Gastroesophageal sphincter (tissue), 4 donors: ENCODE measurements around the gene IFTAP. TPM values are rescaled to one million over a fixed set of nuclear protein-coding genes. Genes with fewer than 3 reads are reported as not detected.

Experiments
- ATAC-seq: fragments of 150-250 bp; one replicate; pipeline ENCODE4 v1.9.1; 2016; ENCODE audit warnings: mild to moderate bottlenecking, moderate library complexity
- H3K27ac ChIP-seq, 4 donors: fragments of 200-600 bp; sonication (generic) in 3 of 4; 1 replicate in 3 of 4; 2 replicates in 1 of 4; pipeline ENCODE4 v1.5.1; 2016 to 2019
- H3K27me3 ChIP-seq: fragments of 200-600 bp; sonication (generic); one replicate; pipeline ENCODE4 v1.5.1; 2019
- H3K36me3 ChIP-seq, 2 donors: fragments of 200-600 bp; sonication (generic); one replicate each; pipeline ENCODE4 v1.5.1; 2019; ENCODE audit warnings: control low read depth in 1 of 2
- H3K4me1 ChIP-seq, 3 donors: fragments of 200-600 bp; sonication (generic); 1 replicate in 2 of 3; 2 replicates in 1 of 3; pipeline ENCODE4 v1.5.1; 2016 to 2019; ENCODE audit warnings: control low read depth in 2 of 3
- H3K4me3 ChIP-seq, 2 donors: fragments of 200-600 bp; sonication (generic); one replicate each; pipeline ENCODE4 v1.5.1; 2019; ENCODE audit warnings: mild to moderate bottlenecking in 1 of 2, moderate library complexity in 1 of 2
- H3K9me3 ChIP-seq, 3 donors: fragments of 200-600 bp; sonication (generic); one replicate each; pipeline ENCODE4 v1.5.1; 2017 to 2019; ENCODE audit warnings: control low read depth in 2 of 3
- EP300 ChIP-seq: sonication (generic); formaldehyde crosslinking; IDR thresholded peaks from one replicate; pipeline ENCODE4 v1.6.1; 2017; ENCODE audit warnings: antibody characterized with exemption, mild to moderate bottlenecking
- POLR2A ChIP-seq, 2 donors: fragments of 450-650 bp; IDR thresholded peaks; one replicate each; pipeline ENCODE4 v1.6.1; 2017; ENCODE audit warnings: antibody characterized with exemption in 2 of 2, mild to moderate bottlenecking in 2 of 2, moderate library complexity in 1 of 2
- POLR2AphosphoS5 ChIP-seq: sonication (generic); formaldehyde crosslinking; IDR thresholded peaks from one replicate; pipeline ENCODE4 v1.6.1; 2017; ENCODE audit warnings: antibody characterized with exemption
- WGBS, 2 donors: methylation state at CpG; one replicate each; pipeline ENCODE4 v1.1.5; 2018; ENCODE audit warnings: low coverage in 1 of 2; 5-methylcytosine and 5-hydroxymethylcytosine counted together
- total RNA-seq, 4 donors: library from RNA; depleted of rRNA; stranded (reverse); fragments of >200 nt; gene quantifications; one replicate each; pipeline ENCODE4 v1.1.0, GENCODE V29; 2016
- TF ChIP-seq, protein P1 (sequence below), 4 experiments: fragments of 200-600 bp in 2 of 4; fragments of 450-650 bp in 2 of 4; sonication (generic) in 1 of 4; IDR thresholded peaks; one replicate each; pipeline ENCODE4 v1.5.1; 2017 to 2019; ENCODE audit warnings: antibody characterized with exemption in 4 of 4, mild to moderate bottlenecking in 2 of 4, moderate library complexity in 2 of 4

IFTAP gene
- total RNA-seq, 4 donors from 2014 or later = 24.8 to 44.5 (median 33.2) TPM

DNA sequence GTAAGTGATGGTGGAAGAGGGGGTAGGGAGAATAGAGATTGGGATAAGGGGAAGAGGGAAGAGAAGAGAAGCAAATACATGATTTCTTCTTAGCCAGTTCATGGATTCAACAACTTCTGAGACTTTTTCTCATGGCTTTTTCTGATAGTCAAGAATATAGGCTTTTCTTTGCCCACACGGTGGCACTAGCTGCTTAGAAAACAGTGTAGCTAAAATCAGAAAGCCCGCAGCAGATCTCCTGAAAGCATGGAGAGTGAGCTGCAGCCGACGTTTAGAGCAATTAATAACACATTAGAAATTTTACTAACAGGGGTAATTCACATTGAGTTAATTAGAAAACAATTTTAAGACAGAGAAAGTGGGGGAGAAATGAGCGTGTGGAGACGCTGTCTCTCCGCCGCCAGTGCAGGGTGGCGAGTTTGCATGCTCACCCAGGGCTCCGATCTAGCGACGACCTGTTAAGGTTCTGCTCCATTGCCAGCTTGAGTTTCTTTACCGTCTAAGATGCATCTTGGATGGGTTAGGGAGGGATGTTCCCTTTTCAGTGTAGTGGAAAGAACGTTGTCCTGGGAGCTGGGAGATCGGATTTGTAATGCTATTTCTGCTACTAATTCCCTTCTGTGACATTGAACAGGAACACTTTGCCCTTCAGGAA, 29.8 kb upstream of the IFTAP start:
- H3K4me1 ChIP-seq = no peaks in the 10 kb centered on the region
- WGBS, 2 donors = 1 to 2% methylated on average over 14 to 15 of the region's 15 CpGs

DNA sequence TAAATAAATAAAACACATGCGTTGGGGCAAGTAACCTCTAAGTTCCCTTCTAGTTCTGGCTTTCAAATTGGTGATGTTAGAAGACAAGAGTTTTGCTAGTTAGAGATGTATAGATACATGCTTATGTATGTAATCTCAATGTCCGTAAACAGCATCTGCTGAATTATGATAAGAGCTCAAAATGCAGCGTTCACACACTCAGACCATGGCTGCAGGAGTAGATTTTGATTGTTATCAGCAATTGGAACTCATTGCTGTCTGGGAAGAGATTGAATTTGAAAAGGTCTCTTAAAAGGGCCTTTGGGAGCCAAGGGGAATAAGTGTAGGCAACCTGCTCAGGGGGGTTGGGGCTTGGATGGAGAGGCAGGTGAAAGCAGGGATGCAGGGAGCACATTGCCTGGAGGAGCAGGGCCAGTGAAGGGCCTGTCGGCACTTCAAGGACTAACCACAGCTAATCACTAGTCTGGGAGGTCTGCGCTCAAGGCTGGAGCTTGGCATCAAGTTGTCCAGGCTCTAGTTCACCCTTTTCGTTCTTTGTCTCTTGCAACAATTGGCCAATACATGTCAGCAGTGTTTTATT, 29.2 kb upstream of the IFTAP start:
- peak overlapping the region in 1 of 2 donors; percentile 45 for H3K4me3 ChIP-seq
- no peak overlapping the region for H3K27ac ChIP-seq
- ATAC-seq = no peak
- H3K4me1 ChIP-seq = no peaks in the 10 kb centered on the region
- peaks cover 0 to 2% (median 0%) of the 10 kb centered on the region in 3 donors for H3K9me3 ChIP-seq
- no peaks in the 10 kb centered on the region for H3K36me3 ChIP-seq
- TF ChIP-seq, protein P1, sequence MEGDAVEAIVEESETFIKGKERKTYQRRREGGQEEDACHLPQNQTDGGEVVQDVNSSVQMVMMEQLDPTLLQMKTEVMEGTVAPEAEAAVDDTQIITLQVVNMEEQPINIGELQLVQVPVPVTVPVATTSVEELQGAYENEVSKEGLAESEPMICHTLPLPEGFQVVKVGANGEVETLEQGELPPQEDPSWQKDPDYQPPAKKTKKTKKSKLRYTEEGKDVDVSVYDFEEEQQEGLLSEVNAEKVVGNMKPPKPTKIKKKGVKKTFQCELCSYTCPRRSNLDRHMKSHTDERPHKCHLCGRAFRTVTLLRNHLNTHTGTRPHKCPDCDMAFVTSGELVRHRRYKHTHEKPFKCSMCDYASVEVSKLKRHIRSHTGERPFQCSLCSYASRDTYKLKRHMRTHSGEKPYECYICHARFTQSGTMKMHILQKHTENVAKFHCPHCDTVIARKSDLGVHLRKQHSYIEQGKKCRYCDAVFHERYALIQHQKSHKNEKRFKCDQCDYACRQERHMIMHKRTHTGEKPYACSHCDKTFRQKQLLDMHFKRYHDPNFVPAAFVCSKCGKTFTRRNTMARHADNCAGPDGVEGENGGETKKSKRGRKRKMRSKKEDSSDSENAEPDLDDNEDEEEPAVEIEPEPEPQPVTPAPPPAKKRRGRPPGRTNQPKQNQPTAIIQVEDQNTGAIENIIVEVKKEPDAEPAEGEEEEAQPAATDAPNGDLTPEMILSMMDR (IDR thresholded peaks at IDR 0.05) = no peak
- TF ChIP-seq POLR2AphosphoS5 (no peak), EP300 (no peak), POLR2A (IDR thresholded peaks at IDR 0.05) (no peak)
- whole genome bisulfite sequencing, 2 donors = 62 to 95% methylated on average over 4 to 6 of the region's 6 CpGs
- no peaks in the 10 kb centered on the region for H3K27me3 ChIP-seq

More for the DNA sequence above, 29.8 kb upstream of the IFTAP start:
- ATAC-seq = peak; percentile 51
- Histone ChIP-seq H3K27me3 (no peaks in the 10 kb centered on the region), H3K9me3 (peaks cover 0 to 6% (median 0%) of the 10 kb centered on the region in 3 donors), H3K36me3 (no peaks in the 10 kb centered on the region), H3K27ac (no peak overlapping the region), H3K4me3 (peak overlapping the region; percentile 34 to 45)
- no peak for TF ChIP-seq POLR2A (IDR thresholded peaks at IDR 0.05)
- TF ChIP-seq EP300 = no peak
- TF ChIP-seq, protein P1 (IDR thresholded peaks at IDR 0.05) = peak; percentile 30 to 77 (median 64)
- no peak for TF ChIP-seq POLR2AphosphoS5

DNA sequence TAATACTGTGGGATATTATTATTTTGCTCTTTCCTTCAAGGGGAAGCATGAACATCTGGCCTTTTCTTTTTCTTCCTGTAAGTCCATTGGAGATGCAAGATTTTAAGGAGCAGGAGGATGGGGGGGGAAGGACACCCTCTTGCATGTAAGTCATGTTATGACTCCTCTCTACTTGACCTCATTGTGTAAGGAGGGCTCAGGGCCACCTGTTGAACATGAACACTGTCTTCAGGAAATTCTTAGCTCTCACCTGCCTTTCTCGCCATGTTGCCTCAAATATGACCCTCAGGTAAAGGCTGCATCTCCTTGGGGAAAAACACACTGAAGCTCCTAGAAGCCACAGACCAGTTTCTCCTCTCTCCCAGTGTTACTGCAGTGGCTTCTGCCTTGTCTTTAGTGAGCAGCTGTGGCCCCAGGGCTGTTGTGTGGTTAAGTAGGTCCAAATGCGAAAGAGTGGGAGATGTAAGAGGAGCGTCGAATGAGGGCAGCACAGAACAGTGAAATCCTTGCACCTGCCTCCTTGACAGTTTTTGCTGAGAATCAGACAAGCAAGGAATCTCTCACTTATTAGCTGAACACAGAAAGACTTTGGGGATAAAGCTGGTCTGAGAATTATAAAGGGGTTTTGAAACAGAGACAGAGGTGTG, 27.8 kb upstream of the IFTAP start:
- 93 to 100% methylated on average over 1 to 4 of the region's 4 CpGs for WGBS, 2 donors
- TF ChIP-seq EP300 (no peak), POLR2AphosphoS5 (no peak), POLR2A (IDR thresholded peaks at IDR 0.05) (no peak)
- TF ChIP-seq, protein P1 (IDR thresholded peaks at IDR 0.05) = no peak
- Histone ChIP-seq H3K36me3 (no peaks in the 10 kb centered on the region), H3K27me3 (no peaks in the 10 kb centered on the region), H3K4me1 (no peaks in the 10 kb centered on the region), H3K9me3 (no peaks in the 10 kb centered on the region), H3K4me3 (no peak overlapping the region), H3K27ac (no peak overlapping the region)
- ATAC-seq = no peak

DNA sequence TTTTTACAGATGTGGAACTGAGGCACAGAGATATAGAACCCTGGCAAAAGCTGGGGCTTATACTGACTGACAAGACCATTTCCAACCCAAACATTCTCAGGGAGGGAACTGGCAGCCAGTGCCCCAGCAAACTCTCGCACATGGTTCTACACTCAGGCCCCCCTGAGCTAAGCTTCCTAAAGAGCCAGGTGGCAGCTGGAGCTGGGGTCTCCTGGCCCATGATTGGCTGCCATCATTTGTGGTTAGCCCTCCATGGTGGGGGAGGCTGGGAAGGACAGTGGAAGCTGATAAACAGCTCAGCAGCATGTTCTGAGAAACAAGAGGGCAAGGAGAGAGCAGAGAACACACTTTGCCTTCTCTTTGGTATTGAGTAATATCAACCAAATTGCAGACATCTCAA, 26.6 kb upstream of the IFTAP start, which contains the start of gene RAG1:
RAG1 (plus strand) TSS at position 314 of the 400 bp plus-strand sequence. CDS start 5,298 bp downstream, outside the sequence.
- no peak within 1 kb of the TSS for H3K27ac ChIP-seq
- H3K4me3 ChIP-seq = no peak within 1 kb of the TSS
- TF ChIP-seq POLR2A (IDR thresholded peaks at IDR 0.05) (no peak), EP300 (no peak), POLR2AphosphoS5 (no peak)
- TF ChIP-seq, protein P1 (IDR thresholded peaks at IDR 0.05) = no peak
- H3K27me3 ChIP-seq = no peaks in the 10 kb centered on the region
- no peaks in the 10 kb centered on the region for H3K4me1 ChIP-seq
- no peak for ATAC-seq
- no peaks in the 10 kb centered on the region for H3K36me3 ChIP-seq
- WGBS, 2 donors = 80% methylated on average over 1 of the region's 1 CpG; no CpG with 5 or more reads in 1 of the 2 donors
- H3K9me3 ChIP-seq = no peaks in the 10 kb centered on the region
